GM12874 (cell line): ENCODE measurements around the gene CUX1.

Source experiments
- CTCF ChIP-seq: IDR thresholded peaks from 2 replicates; pipeline ENCODE4 v1.5.1; 2011; ENCODE audit warnings: low read depth, mild to moderate bottlenecking, control low read depth, low read length, moderate library complexity; ENCODE audit not compliant: insufficient read depth

Gene CUX1

GRCh38 chr7:102152672-102153598 lies 335.5 kb downstream of the CUX1 start:
- TF ChIP-seq CTCF: no peak

- TF ChIP-seq CTCF: no peak
Measured at GRCh38 chr7:102153599-102153946, 336.1 kb downstream of the CUX1 start.

- TF ChIP-seq CTCF: no peak
Measured at GRCh38 chr7:102154425-102154824, 337.0 kb downstream of the CUX1 start.

- TF ChIP-seq CTCF: no peak
Measured at GRCh38 chr7:102155821-102156441, 338.5 kb downstream of the CUX1 start.

GRCh38 chr7:102156867-102157266 lies 339.4 kb downstream of the CUX1 start:
- no peak for TF ChIP-seq CTCF

GRCh38 chr7:102165136-102165535 lies 347.7 kb downstream of the CUX1 start:
- TF ChIP-seq CTCF: no peak

GRCh38 chr7:102167254-102167653 lies 349.8 kb downstream of the CUX1 start:
- no peak for TF ChIP-seq CTCF
